HuH-7.5 (cell line): Measurements from ENCODE around the gene FOXA1.
"Not testable (repeated sequence)": the region's sequence is repeated elsewhere in the genome, so short reads cannot be mapped to it uniquely, and the experiment has no call there.

Experiments used
- DNase-seq: peaks from one replicate; pipeline ENCODE4 v3.0.0; 2011; ENCODE audit warnings: low spot score

Gene FOXA1

GRCh38 chr14:37558740-37559139 lies 36.3 kb downstream of the FOXA1 start:
- no peak for DNase-seq

GRCh38 chr14:37555596-37555995 lies 39.5 kb downstream of the FOXA1 start:
- DNase-seq = not testable (repeated sequence)

GRCh38 chr14:37553935-37554550 lies 41.0 kb downstream of the FOXA1 start:
- DNase-seq = no peak

- DNase-seq = no peak
These were observed 43.9 kb downstream of the FOXA1 start for GRCh38 chr14:37551119-37551518.

GRCh38 chr14:37550511-37550910 lies 44.5 kb downstream of the FOXA1 start:
- DNase-seq = no peak

- DNase-seq = peak; percentile 28
These were observed 48.2 kb downstream of the FOXA1 start for GRCh38 chr14:37546621-37547447.

- no peak for DNase-seq
These were observed 49.9 kb downstream of the FOXA1 start for GRCh38 chr14:37545174-37545573.

GRCh38 chr14:37544407-37544806 lies 50.6 kb downstream of the FOXA1 start:
- no peak for DNase-seq

GRCh38 chr14:37539992-37540391 lies 55.1 kb downstream of the FOXA1 start:
- DNase-seq = no peak
